GM18867 (cell line): Measurements from ENCODE around the gene ZNF277.
A peak's percentile ranks its signal among the peaks of the same experiment; 100 is the strongest.
"Not testable (repeated sequence)": the region's sequence is repeated elsewhere in the genome, so short reads cannot be mapped to it uniquely, and the experiment has no call there.

Source experiments
- ATAC-seq: cut with Tn5 transposase; IDR thresholded peaks from one replicate; pipeline ENCODE4 v1.9.1; 2021; ENCODE audit warnings: mild to moderate bottlenecking, moderate library complexity; ENCODE audit not compliant: unreplicated experiment

Gene ZNF277

GRCh38 chr7:112286250-112287086 lies 80.0 kb downstream of the ZNF277 start:
- peak; percentile 63 for ATAC-seq

GRCh38 chr7:112288301-112288700 lies 81.8 kb downstream of the ZNF277 start:
- no peak for ATAC-seq

GRCh38 chr7:112290065-112290464 lies 83.6 kb downstream of the ZNF277 start:
- ATAC-seq, result no peak

GRCh38 chr7:112292162-112292561 lies 85.7 kb downstream of the ZNF277 start:
- ATAC-seq, result no peak

- ATAC-seq, result no peak
Observed at GRCh38 chr7:112293416-112293815, 86.9 kb downstream of the ZNF277 start.

- ATAC-seq, result no peak
Observed at GRCh38 chr7:112296432-112296831, 89.9 kb downstream of the ZNF277 start.

- ATAC-seq, result no peak
Observed at GRCh38 chr7:112297681-112298080, 91.2 kb downstream of the ZNF277 start.

GRCh38 chr7:112298543-112299100 lies 92.1 kb downstream of the ZNF277 start:
- no peak for ATAC-seq

- no peak for ATAC-seq
Observed at GRCh38 chr7:112300072-112300471, 93.6 kb downstream of the ZNF277 start.

- no peak for ATAC-seq
Observed at GRCh38 chr7:112300831-112301407, 94.4 kb downstream of the ZNF277 start.

- no peak for ATAC-seq
Observed at GRCh38 chr7:112302566-112302965, 96.1 kb downstream of the ZNF277 start.

GRCh38 chr7:112306903-112307302 lies 100.4 kb downstream of the ZNF277 start:
- ATAC-seq, result no peak

GRCh38 chr7:112307506-112307905 lies 101.0 kb downstream of the ZNF277 start:
- no peak for ATAC-seq

- ATAC-seq, result no peak
Observed at GRCh38 chr7:112308974-112309373, 102.5 kb downstream of the ZNF277 start.

- ATAC-seq, result not testable (repeated sequence)
Observed at GRCh38 chr7:112316803-112317202, 110.3 kb downstream of the ZNF277 start.

- ATAC-seq, result no peak
Observed at GRCh38 chr7:112322070-112322469, 115.6 kb downstream of the ZNF277 start.

GRCh38 chr7:112327566-112327965 lies 121.1 kb downstream of the ZNF277 start:
- ATAC-seq, result no peak

- ATAC-seq, result no peak
Observed at GRCh38 chr7:112331492-112331891, 125.0 kb downstream of the ZNF277 start.

- no peak for ATAC-seq
Observed at GRCh38 chr7:112334366-112334765, 127.9 kb downstream of the ZNF277 start.

GRCh38 chr7:112336261-112336660 lies 129.8 kb downstream of the ZNF277 start:
- no peak for ATAC-seq

GRCh38 chr7:112336936-112337576 lies 130.6 kb downstream of the ZNF277 start:
- ATAC-seq, result no peak

- no peak for ATAC-seq
Observed at GRCh38 chr7:112337892-112338291, 131.4 kb downstream of the ZNF277 start.
